DND-41 (cell line): Measurements from ENCODE around the gene RGS7.

Source experiments
- EZH2 ChIP-seq: IDR thresholded peaks from 3 replicates; pipeline ENCODE4 v1.6.1; 2012; ENCODE audit warnings: borderline replicate concordance, low read depth, mild to moderate bottlenecking, moderate library complexity, low read length, inconsistent platforms; ENCODE audit not compliant: severe bottlenecking
- TF ChIP-seq, protein P1 (sequence below): IDR thresholded peaks from 2 replicates; pipeline ENCODE4 v1.5.1; 2012; ENCODE audit warnings: borderline replicate concordance, low read length, moderate library complexity, mild to moderate bottlenecking; ENCODE audit not compliant: poor library complexity, severe bottlenecking; ENCODE audit errors: extremely low read depth

DNA sequence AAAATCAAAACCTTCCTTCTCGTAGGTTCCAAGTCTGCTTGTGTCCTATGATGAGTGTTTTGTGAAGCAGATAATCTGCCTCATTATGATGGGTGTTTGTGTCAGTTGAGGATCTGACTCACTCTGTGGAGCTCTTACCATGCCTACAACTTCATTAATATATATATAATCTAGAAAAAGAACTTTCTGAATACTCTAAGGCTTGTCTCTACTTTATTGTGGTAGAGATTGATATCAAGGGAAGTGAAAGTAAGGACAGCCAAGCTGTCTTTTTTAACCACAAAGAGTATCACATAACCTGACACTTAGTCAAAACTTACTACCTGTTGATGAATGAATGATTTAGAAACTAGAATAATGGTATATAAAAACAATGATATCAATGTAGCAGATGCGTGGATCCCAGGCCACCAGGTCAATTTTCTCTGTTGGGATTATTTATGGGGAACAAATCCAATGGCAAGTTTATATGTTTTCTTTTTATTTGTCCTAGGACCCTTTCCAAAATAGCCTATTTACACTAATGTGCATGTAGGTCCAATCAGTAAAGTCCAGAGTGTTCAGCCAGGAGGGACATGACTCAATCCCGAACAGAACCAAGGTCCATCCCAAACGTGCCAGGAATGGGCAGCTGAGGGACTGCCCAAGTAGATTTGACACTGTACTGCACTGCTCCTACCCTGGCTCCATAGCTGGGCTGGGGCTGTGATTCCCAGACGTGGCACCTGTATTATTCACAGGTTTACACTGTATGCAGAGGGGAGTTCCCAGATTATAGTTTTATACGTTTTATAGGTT is 562.8 kb downstream of the RGS7 start:
- TF ChIP-seq, protein P1, sequence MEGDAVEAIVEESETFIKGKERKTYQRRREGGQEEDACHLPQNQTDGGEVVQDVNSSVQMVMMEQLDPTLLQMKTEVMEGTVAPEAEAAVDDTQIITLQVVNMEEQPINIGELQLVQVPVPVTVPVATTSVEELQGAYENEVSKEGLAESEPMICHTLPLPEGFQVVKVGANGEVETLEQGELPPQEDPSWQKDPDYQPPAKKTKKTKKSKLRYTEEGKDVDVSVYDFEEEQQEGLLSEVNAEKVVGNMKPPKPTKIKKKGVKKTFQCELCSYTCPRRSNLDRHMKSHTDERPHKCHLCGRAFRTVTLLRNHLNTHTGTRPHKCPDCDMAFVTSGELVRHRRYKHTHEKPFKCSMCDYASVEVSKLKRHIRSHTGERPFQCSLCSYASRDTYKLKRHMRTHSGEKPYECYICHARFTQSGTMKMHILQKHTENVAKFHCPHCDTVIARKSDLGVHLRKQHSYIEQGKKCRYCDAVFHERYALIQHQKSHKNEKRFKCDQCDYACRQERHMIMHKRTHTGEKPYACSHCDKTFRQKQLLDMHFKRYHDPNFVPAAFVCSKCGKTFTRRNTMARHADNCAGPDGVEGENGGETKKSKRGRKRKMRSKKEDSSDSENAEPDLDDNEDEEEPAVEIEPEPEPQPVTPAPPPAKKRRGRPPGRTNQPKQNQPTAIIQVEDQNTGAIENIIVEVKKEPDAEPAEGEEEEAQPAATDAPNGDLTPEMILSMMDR, result no peak
- TF ChIP-seq EZH2, result no peak
